Astrocyte (in vitro differentiated cells and primary cell): ENCODE measurements around the gene ARL13B.

ENCODE experiments used
- EZH2 ChIP-seq: IDR thresholded peaks from 2 replicates; pipeline ENCODE4 v1.6.1; 2012; ENCODE audit warnings: mild to moderate bottlenecking, low read length, inconsistent platforms; ENCODE audit not compliant: insufficient read depth
- TF ChIP-seq, protein P1 (sequence below): IDR thresholded peaks from 2 replicates; pipeline ENCODE4 v1.5.1; 2011; ENCODE audit warnings: low read depth, mild to moderate bottlenecking, inconsistent platforms, low read length, moderate library complexity; ENCODE audit not compliant: insufficient read depth

DNA sequence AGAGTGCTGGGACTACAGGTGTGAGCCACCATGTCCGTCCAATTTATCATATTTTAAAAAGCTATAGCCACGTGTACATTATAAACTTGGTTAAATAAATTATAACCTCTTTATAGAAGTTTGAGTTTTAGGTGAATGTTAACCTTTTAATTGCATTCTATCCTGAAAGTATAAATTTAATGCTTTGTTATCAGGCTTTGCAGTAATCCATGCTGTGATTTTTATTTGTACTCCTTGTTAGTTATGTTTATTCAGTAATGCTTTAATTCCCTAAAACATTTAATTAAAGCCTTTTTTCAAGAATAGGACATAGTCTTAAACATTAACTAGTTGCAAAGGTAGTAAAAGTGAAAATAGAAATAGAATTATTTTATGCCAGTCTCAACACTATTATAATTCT, 11.7 kb downstream of the ARL13B start:
- TF ChIP-seq, protein P1, sequence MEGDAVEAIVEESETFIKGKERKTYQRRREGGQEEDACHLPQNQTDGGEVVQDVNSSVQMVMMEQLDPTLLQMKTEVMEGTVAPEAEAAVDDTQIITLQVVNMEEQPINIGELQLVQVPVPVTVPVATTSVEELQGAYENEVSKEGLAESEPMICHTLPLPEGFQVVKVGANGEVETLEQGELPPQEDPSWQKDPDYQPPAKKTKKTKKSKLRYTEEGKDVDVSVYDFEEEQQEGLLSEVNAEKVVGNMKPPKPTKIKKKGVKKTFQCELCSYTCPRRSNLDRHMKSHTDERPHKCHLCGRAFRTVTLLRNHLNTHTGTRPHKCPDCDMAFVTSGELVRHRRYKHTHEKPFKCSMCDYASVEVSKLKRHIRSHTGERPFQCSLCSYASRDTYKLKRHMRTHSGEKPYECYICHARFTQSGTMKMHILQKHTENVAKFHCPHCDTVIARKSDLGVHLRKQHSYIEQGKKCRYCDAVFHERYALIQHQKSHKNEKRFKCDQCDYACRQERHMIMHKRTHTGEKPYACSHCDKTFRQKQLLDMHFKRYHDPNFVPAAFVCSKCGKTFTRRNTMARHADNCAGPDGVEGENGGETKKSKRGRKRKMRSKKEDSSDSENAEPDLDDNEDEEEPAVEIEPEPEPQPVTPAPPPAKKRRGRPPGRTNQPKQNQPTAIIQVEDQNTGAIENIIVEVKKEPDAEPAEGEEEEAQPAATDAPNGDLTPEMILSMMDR = no peak
- no peak for TF ChIP-seq EZH2
